T-cell (primary cell): Measurements from ENCODE around the gene RPRD2. TPM values are rescaled to one million over a fixed set of nuclear protein-coding genes. Genes with fewer than 3 reads are reported as not detected.
A peak's percentile ranks its signal among the peaks of the same experiment; 100 is the strongest.
"Not testable (repeated sequence)": the region's sequence is repeated elsewhere in the genome, so short reads cannot be mapped to it uniquely, and the experiment has no call there.

Experiments
- ATAC-seq, 4 experiments: fragments of 200-7000 bp in 3 of 4; fragments of 150-1000 bp in 1 of 4; cut with Tn5 transposase; replicated peaks in 1 of 4; 1 replicate in 3 of 4; 2 replicates in 1 of 4; pipeline ENCODE4 v1.10.0; 2021; ENCODE audit warnings: moderate library complexity in 3 of 4, mild to moderate bottlenecking in 2 of 4, moderate number of reproducible peaks in 1 of 4
- CTCF ChIA-PET, 2 donors: fragments of 300-600 bp; sonication (Branson Sonifier 250); formaldehyde crosslinking; loops; one replicate each; lab custom pipeline; 2022; ENCODE audit warnings: antibody characterized with exemption in 2 of 2; lab: Charles Lee
- POLR2A ChIA-PET, 2 donors: fragments of 300-600 bp; sonication (Branson Sonifier 250); formaldehyde crosslinking; loops; one replicate each; lab custom pipeline; 2022; ENCODE audit warnings: antibody characterized with exemption in 2 of 2; lab: Charles Lee
- DNase-seq, 35 experiments: peaks; one replicate each; pipeline versions ENCODE4 v3.0.0 to v3.0.0-alpha.2; 2013 to 2023
- H3K27ac ChIP-seq: one replicate; pipeline ENCODE4 v1.5.1; 2013; ENCODE audit warnings: low read length
- H3K27me3 ChIP-seq, 2 experiments: replicated peaks in 1 of 2; 1 replicate in 1 of 2; 2 replicates in 1 of 2; pipeline versions ENCODE4 v1.6.1 to v1.7.0; 2013; ENCODE audit warnings: low read length in 1 of 2, mixed read lengths in 1 of 2; ENCODE audit not compliant: control insufficient read depth in 2 of 2, insufficient read depth in 2 of 2; ENCODE audit errors: extremely low read depth in 1 of 2
- H3K36me3 ChIP-seq, 2 donors: 1 replicate in 1 of 2; 2 replicates in 1 of 2; pipeline versions ENCODE4 v1.6.1 to v1.7.0; 2013; ENCODE audit warnings: low read length in 1 of 2; ENCODE audit not compliant: control insufficient read depth in 2 of 2, insufficient read depth in 1 of 2; ENCODE audit errors: extremely low read depth in 1 of 2
- H3K4me1 ChIP-seq, 2 experiments: 1 replicate in 1 of 2; 2 replicates in 1 of 2; pipeline versions ENCODE4 v1.6.1 to v1.7.0; 2013; ENCODE audit warnings: low read length in 2 of 2, mixed read lengths in 1 of 2; ENCODE audit not compliant: insufficient read depth in 2 of 2, control insufficient read depth in 1 of 2; ENCODE audit errors: extremely low read depth in 1 of 2
- H3K4me3 ChIP-seq, 2 donors: 1 replicate in 1 of 2; 2 replicates in 1 of 2; pipeline versions ENCODE4 v1.5.1 to v1.7.0; 2013; ENCODE audit warnings: mild to moderate bottlenecking in 2 of 2, low read length in 1 of 2, moderate library complexity in 1 of 2; ENCODE audit not compliant: control insufficient read depth in 1 of 2; ENCODE audit errors: extremely low read depth in 1 of 2
- H3K9me3 ChIP-seq: 2 replicates; pipeline ENCODE4 v1.7.0; 2013
- H3K27ac Mint-ChIP-seq, 2 donors: one replicate each; pipeline ENCODE4 v1.8.0; 2020 to 2021; ENCODE audit warnings: mild to moderate bottlenecking in 2 of 2, mixed read lengths in 2 of 2
- H3K27me3 Mint-ChIP-seq, 2 donors: one replicate each; pipeline ENCODE4 v1.8.0; 2021 to 2022; ENCODE audit warnings: mixed read lengths in 2 of 2
- H3K36me3 Mint-ChIP-seq: one replicate; pipeline ENCODE4 v1.8.0; 2021; ENCODE audit warnings: mixed read lengths
- H3K4me1 Mint-ChIP-seq, 3 donors: one replicate each; pipeline ENCODE4 v1.8.0; 2020 to 2022; ENCODE audit warnings: mixed read lengths in 3 of 3, mild to moderate bottlenecking in 1 of 3
- H3K4me3 Mint-ChIP-seq, 3 donors: one replicate each; pipeline ENCODE4 v1.8.0; 2020 to 2022; ENCODE audit warnings: mild to moderate bottlenecking in 3 of 3, mixed read lengths in 3 of 3, moderate library complexity in 3 of 3
- H3K9me3 Mint-ChIP-seq, 3 donors: one replicate each; pipeline ENCODE4 v1.8.0; 2020 to 2022; ENCODE audit warnings: mixed read lengths in 3 of 3
- WGBS: methylation state at CpG from one replicate; pipeline ENCODE4 v1.1.5; 2013; ENCODE audit warnings: missing lambda C conversion rate; ENCODE audit not compliant: insufficient coverage; 5-methylcytosine and 5-hydroxymethylcytosine counted together
- total RNA-seq, 35 experiments: library from RNA in 6 of 35; stranded (reverse) in 6 of 35; fragments of 120-200 nt in 1 of 35; gene quantifications; one replicate each; pipeline versions ENCODE4 v1.2.1 to v1.2.4 and lab custom pipeline; 2013 to 2026

RPRD2 gene
- total RNA-seq, 5 donors from 2014 or later (not counting 1 experiment from before 2014, with no cell fraction given): 44.2 to 50.6 (median 46.7) TPM

DNA sequence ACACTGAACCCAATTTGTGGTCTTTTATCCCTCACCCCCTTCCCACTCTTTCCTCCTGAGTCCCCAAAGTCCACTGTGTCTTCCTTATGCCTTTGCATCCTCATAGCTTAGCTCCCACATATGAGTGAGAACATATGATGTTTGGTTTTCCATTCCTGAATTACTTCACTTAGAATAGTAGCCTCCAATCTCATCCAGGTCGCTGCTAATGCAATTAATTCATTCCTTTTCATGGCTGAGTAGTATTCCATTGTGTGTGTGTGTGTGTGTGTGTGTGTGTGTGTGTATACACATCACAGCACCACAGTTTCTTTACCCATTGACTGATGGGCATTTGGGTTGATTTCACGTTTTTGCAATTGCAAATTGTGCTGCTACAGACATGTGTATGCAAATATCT lies 31.2 kb downstream of the RPRD2 start:
- H3K36me3 ChIP-seq, H3K4me3 Mint-ChIP-seq, ATAC-seq, H3K4me1 ChIP-seq, H3K27me3 Mint-ChIP-seq, H3K27ac Mint-ChIP-seq, H3K27ac ChIP-seq, H3K9me3 Mint-ChIP-seq, H3K27me3 ChIP-seq, H3K4me3 ChIP-seq, H3K9me3 ChIP-seq, DNase-seq: not testable (repeated sequence)
- Mint-ChIP-seq H3K36me3 (peaks cover 29% of the 10 kb centered on the region), H3K4me1 (peaks cover 54 to 61% (median 58%) of the 10 kb centered on the region in 3 donors)
- WGBS: no CpG with 5 or more reads among the region's 2 CpGs
- POLR2A ChIA-PET: interaction anchor here in 1 of 2 donors (0.6 kb wide), 1 partner anchor 79 kb away, joined by 3 read pairs; no protein-coding TSS in a partner anchor
- CTCF ChIA-PET: interaction anchor here in 1 of 2 donors (0.6 kb wide), 1 partner anchor 506 kb away, joined by 3 read pairs; no protein-coding TSS in a partner anchor

DNA sequence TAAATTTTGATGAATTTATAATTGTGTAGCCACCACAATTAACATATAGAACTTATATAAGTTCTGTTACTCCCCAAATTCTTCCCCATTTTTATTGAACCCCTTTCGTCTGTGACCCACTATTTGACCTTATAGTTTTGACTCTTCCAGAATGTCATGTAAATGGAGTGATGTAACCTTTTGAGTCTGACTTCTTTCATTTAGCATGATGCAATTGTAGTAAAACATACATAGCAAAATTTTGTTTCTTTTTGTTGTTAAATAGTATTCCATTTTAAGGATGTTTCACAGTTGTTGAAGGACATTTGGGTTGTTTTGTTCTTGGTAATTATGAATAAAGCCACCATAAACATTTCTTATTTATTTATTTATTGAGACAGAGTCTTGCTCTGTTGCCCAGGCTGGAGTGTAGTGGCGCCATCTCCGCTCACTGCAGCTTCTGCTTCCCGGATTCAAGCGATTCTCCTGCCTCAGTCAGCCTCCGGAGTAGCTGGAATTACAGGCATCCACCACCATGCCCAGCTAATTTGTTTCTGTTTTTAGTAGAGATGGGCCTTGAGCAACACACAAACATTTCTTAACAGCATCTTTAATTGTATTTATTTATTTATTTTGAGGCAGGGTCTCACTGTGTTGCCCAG lies 33.6 kb downstream of the RPRD2 start:
- Mint-ChIP-seq H3K27ac (no peak overlapping the region), H3K27me3 (no peaks in the 10 kb centered on the region), H3K36me3 (peaks cover 31% of the 10 kb centered on the region), H3K4me3 (no peak overlapping the region), H3K4me1 (peaks cover 45 to 50% (median 48%) of the 10 kb centered on the region in 3 donors), H3K9me3 (peaks cover 0 to 8% (median 0%) of the 10 kb centered on the region in 3 donors)
- Histone ChIP-seq H3K27me3 (no peaks in the 10 kb centered on the region), H3K4me3 (no peak overlapping the region), H3K36me3 (no peaks in the 10 kb centered on the region), H3K4me1 (no peaks in the 10 kb centered on the region), H3K9me3 (no peaks in the 10 kb centered on the region), H3K27ac (no peak overlapping the region)
- WGBS: no CpG with 5 or more reads among the region's 6 CpGs
- ChIA-PET POLR2A (interaction anchor here in 1 of 2 donors (0.6 kb wide), 2 partner anchors 38 to 220 kb away, joined by 4 to 8 read pairs; no protein-coding TSS in a partner anchor), CTCF (no interaction called here)
- DNase-seq (no peak), ATAC-seq (no peak)

DNA sequence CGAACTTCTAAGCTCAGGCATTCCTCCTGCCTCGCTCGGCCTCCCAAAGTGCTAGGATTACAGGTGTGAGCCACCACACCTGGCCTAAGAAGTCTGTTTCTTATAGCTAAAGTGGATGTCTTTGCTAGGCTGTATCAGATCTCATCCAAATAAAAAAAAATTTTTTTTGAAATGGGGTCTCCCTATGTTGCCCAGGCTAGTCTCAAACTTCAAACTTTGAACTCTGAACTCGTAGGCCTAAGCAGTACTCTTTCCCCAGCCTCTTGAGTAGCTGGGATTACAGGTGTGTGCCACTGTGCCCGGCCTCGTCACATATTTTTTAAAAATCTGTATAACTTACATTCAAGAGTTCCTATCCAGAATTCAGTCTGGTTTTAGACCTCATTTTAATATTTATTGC lies 40.5 kb downstream of the RPRD2 start:
- POLR2A ChIA-PET: interaction anchor here (0.5 to 0.6 kb wide), 3 partner anchors 51 to 517 kb away, joined by 3 to 8 read pairs (median 4); a partner anchor contains a TSS
- H3K9me3 ChIP-seq: no peaks in the 10 kb centered on the region
- H3K4me1 ChIP-seq: peaks cover 0 to 5% of the 10 kb centered on the region in 2 experiments
- Mint-ChIP-seq H3K27me3 (no peaks in the 10 kb centered on the region), H3K4me3 (no peak overlapping the region), H3K9me3 (no peaks in the 10 kb centered on the region), H3K27ac (no peak overlapping the region), H3K4me1 (peaks cover 66 to 71% (median 68%) of the 10 kb centered on the region in 3 donors), H3K36me3 (peaks cover 14% of the 10 kb centered on the region)
- DNase-seq (no peak), ATAC-seq (no peak)
- H3K27ac ChIP-seq: no peak overlapping the region
- CTCF ChIA-PET: no interaction called here
- 80% methylated on average over 2 of the region's 6 CpGs for WGBS
- no peaks in the 10 kb centered on the region for H3K27me3 ChIP-seq
- H3K36me3 ChIP-seq: peaks cover 0 to 2% of the 10 kb centered on the region in 2 donors
- no peak overlapping the region for H3K4me3 ChIP-seq

DNA sequence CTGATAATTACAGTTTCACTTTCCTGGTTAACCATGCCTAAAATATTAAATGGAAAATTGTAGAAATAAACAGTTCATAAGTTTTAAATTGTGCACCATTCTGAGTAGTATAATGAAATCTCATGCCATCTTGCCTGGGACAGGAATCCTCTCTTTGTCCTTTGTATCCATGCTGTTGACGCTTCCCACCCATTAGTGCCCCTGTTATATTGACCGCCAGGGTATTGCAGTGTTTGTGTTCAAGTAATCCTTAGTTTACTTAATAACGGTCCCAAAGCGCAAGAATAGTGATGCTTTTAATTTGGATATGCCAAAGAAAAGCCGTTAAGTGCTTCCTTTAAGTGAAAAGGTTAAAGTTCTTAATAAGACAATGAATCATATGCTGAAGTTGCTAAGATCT lies 41.7 kb downstream of the RPRD2 start:
- no peak overlapping the region for H3K4me3 Mint-ChIP-seq
- DNase-seq (no peak), ATAC-seq (no peak)
- POLR2A ChIA-PET: no interaction called here
- H3K9me3 Mint-ChIP-seq: no peaks in the 10 kb centered on the region
- H3K27me3 Mint-ChIP-seq: no peaks in the 10 kb centered on the region
- no peaks in the 10 kb centered on the region for H3K27me3 ChIP-seq
- CTCF ChIA-PET: no interaction called here
- H3K36me3 ChIP-seq: peaks cover 0 to 2% of the 10 kb centered on the region in 2 donors
- peaks cover 15% of the 10 kb centered on the region for H3K36me3 Mint-ChIP-seq
- WGBS: 100% methylated on average over 3 of the region's 5 CpGs
- H3K4me1 ChIP-seq: peaks cover 0 to 5% of the 10 kb centered on the region in 2 experiments
- no peaks in the 10 kb centered on the region for H3K9me3 ChIP-seq
- no peak overlapping the region for H3K4me3 ChIP-seq
- H3K27ac ChIP-seq: no peak overlapping the region
- H3K27ac Mint-ChIP-seq: peak overlapping the region in 1 of 2 donors; percentile 29
- peaks cover 65 to 69% (median 69%) of the 10 kb centered on the region in 3 donors for H3K4me1 Mint-ChIP-seq

DNA sequence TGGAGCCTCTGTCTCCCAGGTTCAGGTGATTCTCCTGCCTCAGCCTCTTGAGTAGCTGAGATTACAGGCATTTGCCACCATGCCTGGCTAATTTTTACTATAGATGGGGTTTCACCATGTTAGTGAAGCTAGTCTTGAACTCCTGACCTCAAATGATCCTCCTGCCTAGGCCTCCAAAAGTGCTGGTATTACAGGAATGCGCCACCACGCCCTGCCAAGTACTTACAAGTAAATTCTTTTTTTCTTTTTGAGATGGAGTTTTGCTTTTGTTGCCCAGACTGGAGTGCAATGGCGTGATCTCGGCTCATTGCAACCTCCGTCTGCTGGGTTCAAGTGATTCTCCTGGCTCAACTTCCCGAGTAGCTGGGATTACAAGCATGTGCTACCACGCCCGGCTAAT lies 42.5 kb downstream of the RPRD2 start:
- H3K9me3 ChIP-seq: no peaks in the 10 kb centered on the region
- no peak overlapping the region for H3K4me3 ChIP-seq
- WGBS: 100% methylated on average over 5 of the region's 8 CpGs
- Mint-ChIP-seq H3K4me1 (peaks cover 67 to 76% (median 71%) of the 10 kb centered on the region in 3 donors), H3K27me3 (no peaks in the 10 kb centered on the region), H3K36me3 (peaks cover 15% of the 10 kb centered on the region), H3K27ac (no peak overlapping the region), H3K9me3 (no peaks in the 10 kb centered on the region), H3K4me3 (no peak overlapping the region)
- H3K27me3 ChIP-seq: no peaks in the 10 kb centered on the region
- ATAC-seq (no peak), DNase-seq (no peak)
- POLR2A ChIA-PET: no interaction called here
- H3K4me1 ChIP-seq: peaks cover 0 to 5% of the 10 kb centered on the region in 2 experiments
- no peak overlapping the region for H3K27ac ChIP-seq
- CTCF ChIA-PET: no interaction called here
- H3K36me3 ChIP-seq: peaks cover 0 to 2% of the 10 kb centered on the region in 2 donors

DNA sequence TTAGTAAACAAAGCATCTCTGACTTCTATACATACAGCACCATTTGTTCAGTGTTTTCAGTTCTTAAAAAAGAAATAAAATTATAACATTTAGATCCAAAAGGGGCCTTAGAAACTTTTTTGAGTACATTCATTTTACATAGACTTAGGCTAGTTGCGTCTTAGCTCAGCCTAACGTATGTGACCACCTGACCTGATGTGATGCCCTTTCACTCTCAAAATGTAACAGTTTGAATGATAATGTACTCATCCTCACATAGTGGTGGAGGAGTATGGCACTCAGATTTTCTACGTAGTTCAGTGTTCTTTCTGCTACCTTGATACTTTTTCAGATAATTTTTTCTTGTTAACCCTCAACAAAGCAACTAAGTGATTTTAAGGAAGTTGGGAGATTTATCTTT lies 43.4 kb downstream of the RPRD2 start:
- POLR2A ChIA-PET: interaction anchor here in 1 of 2 donors (0.6 kb wide), 1 partner anchor 29 kb away, joined by 3 read pairs; no protein-coding TSS in a partner anchor

More for the DNA sequence above, 43.4 kb downstream of the RPRD2 start:
- 80% methylated on average over 1 of the region's 3 CpGs for WGBS
- CTCF ChIA-PET: no interaction called here
- H3K4me3 ChIP-seq: no peak overlapping the region
- Mint-ChIP-seq H3K9me3 (no peaks in the 10 kb centered on the region), H3K4me3 (no peak overlapping the region), H3K27me3 (no peaks in the 10 kb centered on the region), H3K27ac (no peak overlapping the region), H3K36me3 (peaks cover 15% of the 10 kb centered on the region), H3K4me1 (peaks cover 71 to 79% (median 71%) of the 10 kb centered on the region in 3 donors)
- H3K36me3 ChIP-seq: peaks cover 0 to 2% of the 10 kb centered on the region in 2 donors
- ATAC-seq: no peak
- no peak overlapping the region for H3K27ac ChIP-seq
- no peak for DNase-seq
- peaks cover 0 to 5% of the 10 kb centered on the region in 2 experiments for H3K4me1 ChIP-seq
- no peaks in the 10 kb centered on the region for H3K27me3 ChIP-seq
- H3K9me3 ChIP-seq: no peaks in the 10 kb centered on the region
